Muscle of leg (tissue), 11 donors: ENCODE data around the gene DDX39A. TPM values are rescaled to one million over a fixed set of nuclear protein-coding genes. Genes with fewer than 3 reads are reported as not detected.
"Not testable (repeated sequence)": the region's sequence is repeated elsewhere in the genome, so short reads cannot be mapped to it uniquely, and the experiment has no call there.

ENCODE experiments used
- DNase-seq: peaks from one replicate; pipeline ENCODE4 v3.0.0; 2013
- H3K27ac ChIP-seq: one replicate; pipeline ENCODE4 v1.5.1; 2013; ENCODE audit warnings: mild to moderate bottlenecking, low read length, control low read depth
- H3K27me3 ChIP-seq: one replicate; pipeline ENCODE4 v1.6.1; 2013; ENCODE audit warnings: low read length; ENCODE audit not compliant: control insufficient read depth, insufficient read depth
- H3K36me3 ChIP-seq: one replicate; pipeline ENCODE4 v1.6.1; 2013; ENCODE audit warnings: low read length; ENCODE audit not compliant: control insufficient read depth, insufficient read depth
- H3K4me1 ChIP-seq: one replicate; pipeline ENCODE4 v1.6.1; 2013; ENCODE audit warnings: low read length; ENCODE audit not compliant: control insufficient read depth, insufficient read depth
- H3K4me3 ChIP-seq: one replicate; pipeline ENCODE4 v1.5.1; 2013; ENCODE audit warnings: low read length, control low read depth
- H3K9me3 ChIP-seq: replicated peaks from 2 replicates; pipeline ENCODE4 v1.6.1; 2013; ENCODE audit warnings: low read depth, low read length; ENCODE audit not compliant: control insufficient read depth
- WGBS: methylation state at CpG from one replicate; pipeline ENCODE4 v1.1.5; 2013; ENCODE audit warnings: missing lambda C conversion rate; ENCODE audit not compliant: insufficient coverage; 5-methylcytosine and 5-hydroxymethylcytosine counted together
- polyA plus RNA-seq, 8 donors: library from polyadenylated mRNA; unstranded; fragments of 120-200 nt; gene quantifications; one replicate each; pipeline versions ENCODE4 v1.2.1 to v1.2.3, GENCODE V29; 2013; ENCODE audit warnings: inconsistent platforms in 1 of 8, low replicate concordance in 1 of 8; ENCODE audit not compliant: insufficient read length in 8 of 8, insufficient read depth in 1 of 8
- total RNA-seq: library from RNA; stranded (reverse); fragments of 120-200 nt; gene quantifications from one replicate; pipeline ENCODE4 v1.2.4, GENCODE V29; 2013

DDX39A gene
- total and polyA plus RNA-seq, 9 donors, result 34.8 to 52.9 (median 45.2) TPM

GRCh38 chr19:14402332-14403144, 16.6 kb downstream of the DDX39A start:
- Histone ChIP-seq H3K9me3 (no peaks in the 10 kb centered on the region), H3K27me3 (no peaks in the 10 kb centered on the region), H3K4me3 (no peak overlapping the region), H3K36me3 (peaks cover 69% of the 10 kb centered on the region), H3K4me1 (peaks cover 5% of the 10 kb centered on the region), H3K27ac (no peak overlapping the region)
- 79% methylated on average over 16 of the region's 26 CpGs for WGBS
- peak; percentile 53 for DNase-seq

GRCh38 chr19:14401468-14402195, 17.5 kb downstream of the DDX39A start:
- Histone ChIP-seq H3K9me3 (no peaks in the 10 kb centered on the region), H3K36me3 (peaks cover 65% of the 10 kb centered on the region), H3K4me3 (no peak overlapping the region), H3K27ac (no peak overlapping the region), H3K4me1 (peaks cover 4% of the 10 kb centered on the region), H3K27me3 (no peaks in the 10 kb centered on the region)
- 94% methylated on average over 17 of the region's 18 CpGs for WGBS
- DNase-seq, result no peak

GRCh38 chr19:14400951-14401431, 18.1 kb downstream of the DDX39A start:
- Histone ChIP-seq H3K27ac (no peak overlapping the region), H3K36me3 (peaks cover 65% of the 10 kb centered on the region), H3K4me3 (no peak overlapping the region), H3K27me3 (no peaks in the 10 kb centered on the region), H3K9me3 (no peaks in the 10 kb centered on the region), H3K4me1 (no peaks in the 10 kb centered on the region)
- WGBS, result 79% methylated on average over 8 of the region's 11 CpGs
- no peak for DNase-seq

- not testable (repeated sequence) for H3K27ac ChIP-seq, H3K27me3 ChIP-seq, DNase-seq, H3K4me1 ChIP-seq, H3K9me3 ChIP-seq, H3K4me3 ChIP-seq
- WGBS, result 79% methylated on average over 6 of the region's 16 CpGs
- H3K36me3 ChIP-seq, result peaks cover 66% of the 10 kb centered on the region
These were observed 22.0 kb downstream of the DDX39A start for GRCh38 chr19:14397168-14397567.

GRCh38 chr19:14396730-14397129, 22.4 kb downstream of the DDX39A start:
- H3K36me3 ChIP-seq, result peaks cover 63% of the 10 kb centered on the region
- not testable (repeated sequence) for H3K27me3 ChIP-seq, H3K9me3 ChIP-seq, DNase-seq, H3K4me1 ChIP-seq, H3K27ac ChIP-seq, H3K4me3 ChIP-seq
- no CpG with 5 or more reads among the region's 3 CpGs for WGBS

GRCh38 chr19:14395710-14396336, 23.3 kb downstream of the DDX39A start:
- no peaks in the 10 kb centered on the region for H3K9me3 ChIP-seq
- peaks cover 64% of the 10 kb centered on the region for H3K36me3 ChIP-seq
- 87% methylated on average over 12 of the region's 16 CpGs for WGBS

GRCh38 chr19:14395262-14395661, 23.9 kb downstream of the DDX39A start:
- no peaks in the 10 kb centered on the region for H3K27me3 ChIP-seq
- H3K9me3 ChIP-seq, result no peaks in the 10 kb centered on the region
- DNase-seq, result no peak
- 88% methylated on average over 7 of the region's 9 CpGs for WGBS
- no peak overlapping the region for H3K4me3 ChIP-seq
- H3K4me1 ChIP-seq, result no peaks in the 10 kb centered on the region
- H3K27ac ChIP-seq, result no peak overlapping the region
- peaks cover 65% of the 10 kb centered on the region for H3K36me3 ChIP-seq

More at GRCh38 chr19:14395710-14396336, 23.3 kb downstream of the DDX39A start:
- Histone ChIP-seq H3K27me3 (no peaks in the 10 kb centered on the region), H3K4me3 (no peak overlapping the region), H3K4me1 (no peaks in the 10 kb centered on the region), H3K27ac (no peak overlapping the region)
- DNase-seq, result no peak

- WGBS, result 82% methylated on average over 9 of the region's 9 CpGs
- H3K27me3 ChIP-seq, result no peaks in the 10 kb centered on the region
- H3K36me3 ChIP-seq, result peaks cover 63% of the 10 kb centered on the region
- H3K27ac ChIP-seq, result no peak overlapping the region
- no peak for DNase-seq
- H3K4me1 ChIP-seq, result no peaks in the 10 kb centered on the region
- no peak overlapping the region for H3K4me3 ChIP-seq
- H3K9me3 ChIP-seq, result no peaks in the 10 kb centered on the region
These were observed 25.0 kb downstream of the DDX39A start for GRCh38 chr19:14394167-14394566.

- Histone ChIP-seq H3K27me3 (no peaks in the 10 kb centered on the region), H3K9me3 (no peaks in the 10 kb centered on the region), H3K4me3 (no peak overlapping the region), H3K36me3 (peaks cover 55% of the 10 kb centered on the region), H3K4me1 (no peaks in the 10 kb centered on the region), H3K27ac (no peak overlapping the region)
- 60% methylated on average over 2 of the region's 5 CpGs for WGBS
- no peak for DNase-seq
These were observed 25.8 kb downstream of the DDX39A start for GRCh38 chr19:14393329-14393728.
